Activated B cell treated with CpG ODN at 0.5 μM for 24 hours (primary cell): ENCODE measurements around the gene SLAMF6. TPM values are rescaled to one million over a fixed set of nuclear protein-coding genes. Genes with fewer than 3 reads are reported as not detected.

Source experiments
- ATAC-seq: fragments of 200-7000 bp; cut with Tn5 transposase; one replicate; pipeline ENCODE4 v1.10.0; 2021; ENCODE audit warnings: low read depth, mild to moderate bottlenecking, moderate library complexity
- CTCF ChIA-PET: fragments of 350-600 bp; sonication (Branson Sonifier 250); formaldehyde crosslinking; loops from one replicate; lab custom pipeline; 2021; ENCODE audit warnings: antibody characterized with exemption; lab: Charles Lee
- POLR2A ChIA-PET: fragments of 350-600 bp; sonication (Branson Sonifier 250); formaldehyde crosslinking; loops from one replicate; lab custom pipeline; 2021; ENCODE audit warnings: antibody characterized with exemption; lab: Charles Lee
- DNase-seq: peaks from one replicate; pipeline ENCODE4 v3.0.0; 2022
- H3K27ac Mint-ChIP-seq: one replicate; pipeline ENCODE4 v1.8.0; 2020; ENCODE audit warnings: mixed read lengths
- H3K27me3 Mint-ChIP-seq: one replicate; pipeline ENCODE4 v1.8.0; 2021; ENCODE audit warnings: mixed read lengths
- H3K36me3 Mint-ChIP-seq: one replicate; pipeline ENCODE4 v1.8.0; 2021; ENCODE audit warnings: low read depth, mixed read lengths
- H3K4me1 Mint-ChIP-seq: one replicate; pipeline ENCODE4 v1.8.0; 2021; ENCODE audit warnings: mixed read lengths
- H3K4me3 Mint-ChIP-seq: one replicate; pipeline ENCODE4 v1.8.0; 2020; ENCODE audit warnings: mild to moderate bottlenecking, mixed read lengths
- H3K9me3 Mint-ChIP-seq: one replicate; pipeline ENCODE4 v1.8.0; 2020; ENCODE audit warnings: mixed read lengths
- CTCF ChIP-seq: fragments of 200-600 bp; IDR thresholded peaks from one replicate; pipeline ENCODE4 v1.8.0; 2022; ENCODE audit warnings: antibody characterized with exemption, mild to moderate bottlenecking
- intact Hi-C: fragments of 100-400 bp; cut with micrococcal nuclease; formaldehyde crosslinking; loops from one replicate; pipeline ENCODE4 v1.15.1; 2024
- total RNA-seq: library from RNA; stranded (reverse); gene quantifications from 2 replicates; pipeline ENCODE4 v1.2.3, GENCODE V29; 2022

The SLAMF6 gene
- total RNA-seq, 1 donor from 2014 or later = 31.2 TPM

GRCh38 chr1:160548960-160549664 lies 26.1 kb upstream of the SLAMF6 start:
- no peak for TF ChIP-seq CTCF
- H3K36me3 Mint-ChIP-seq = peaks cover 70% of the 10 kb centered on the region

GRCh38 chr1:160548183-160548582 lies 25.1 kb upstream of the SLAMF6 start:
- ChIA-PET POLR2A (interaction anchor here (0.7 to 7.7 kb wide), 11 partner anchors 8 to 286 kb away, joined by 3 to 56 read pairs (median 6); partner anchors contain the start of genes CD84, DCAF8 and SLAMF6), CTCF (interaction anchor here (1.0 to 7.8 kb wide), 4 partner anchors 31 to 172 kb away, joined by 3 to 52 read pairs (median 10); partner anchors contain the start of gene CD84)
- Mint-ChIP-seq H3K36me3 (peaks cover 63% of the 10 kb centered on the region), H3K4me1 (peaks cover 94% of the 10 kb centered on the region), H3K4me3 (peak overlapping the region; percentile 69), H3K9me3 (no peaks in the 10 kb centered on the region), H3K27ac (peak overlapping the region; percentile 90), H3K27me3 (no peaks in the 10 kb centered on the region)
- no peak for TF ChIP-seq CTCF
- DNase-seq (no peak), ATAC-seq (peak; percentile 58)
- intact Hi-C loops = loop anchor here (2.0 kb wide), 2 partner anchors 17 to 59 kb away; no protein-coding TSS in a partner anchor

More at GRCh38 chr1:160548960-160549664, 26.1 kb upstream of the SLAMF6 start:
- peak overlapping the region; percentile 61 for H3K4me3 Mint-ChIP-seq
- H3K27me3 Mint-ChIP-seq = no peaks in the 10 kb centered on the region
- peaks cover 95% of the 10 kb centered on the region for H3K4me1 Mint-ChIP-seq
- POLR2A ChIA-PET = interaction anchor here (0.5 to 7.7 kb wide), 21 partner anchors 9 to 345 kb away, joined by 3 to 56 read pairs (median 4); partner anchors contain the start of genes CD84 and SLAMF6
- intact Hi-C loops = loop anchor here (1.0 to 2.0 kb wide), 4 partner anchors 9 to 60 kb away; no protein-coding TSS in a partner anchor
- no peaks in the 10 kb centered on the region for H3K9me3 Mint-ChIP-seq
- CTCF ChIA-PET = interaction anchor here (0.7 to 7.8 kb wide), 9 partner anchors 9 to 120 kb away, joined by 3 to 52 read pairs (median 4); partner anchors contain the start of gene SLAMF6
- DNase-seq = no peak
- ATAC-seq = peak; percentile 71
- peak overlapping the region; percentile 90 for H3K27ac Mint-ChIP-seq

GRCh38 chr1:160547422-160547821 lies 24.4 kb upstream of the SLAMF6 start:
- DNase-seq = no peak
- POLR2A ChIA-PET = interaction anchor here (1.0 to 7.7 kb wide), 8 partner anchors 7 to 115 kb away, joined by 3 to 56 read pairs (median 16); partner anchors contain the start of genes CD84 and SLAMF6
- peak overlapping the region; percentile 32 for H3K4me3 Mint-ChIP-seq
- no peaks in the 10 kb centered on the region for H3K9me3 Mint-ChIP-seq
- TF ChIP-seq CTCF = no peak
- peaks cover 89% of the 10 kb centered on the region for H3K4me1 Mint-ChIP-seq
- peaks cover 55% of the 10 kb centered on the region for H3K36me3 Mint-ChIP-seq
- H3K27ac Mint-ChIP-seq = peak overlapping the region; percentile 90
- CTCF ChIA-PET = interaction anchor here (1.0 to 7.8 kb wide), 3 partner anchors 31 to 172 kb away, joined by 3 to 52 read pairs (median 4); partner anchors contain the start of gene CD84
- no peaks in the 10 kb centered on the region for H3K27me3 Mint-ChIP-seq
- intact Hi-C loops = no loop called here
- ATAC-seq = no peak

GRCh38 chr1:160546942-160547341 lies 23.9 kb upstream of the SLAMF6 start:
- Mint-ChIP-seq H3K36me3 (peaks cover 50% of the 10 kb centered on the region), H3K4me3 (peak overlapping the region; percentile 32), H3K27me3 (no peaks in the 10 kb centered on the region), H3K4me1 (peaks cover 88% of the 10 kb centered on the region), H3K9me3 (no peaks in the 10 kb centered on the region), H3K27ac (peak overlapping the region; percentile 90)
- ATAC-seq = no peak
- no peak for TF ChIP-seq CTCF
- ChIA-PET CTCF (interaction anchor here (0.6 to 7.8 kb wide), 6 partner anchors 15 to 118 kb away, joined by 3 to 52 read pairs (median 4); partner anchors contain the start of gene CD84), POLR2A (interaction anchor here (0.9 to 7.7 kb wide), 6 partner anchors 9 to 94 kb away, joined by 3 to 56 read pairs (median 5); partner anchors contain the start of gene CD84)
- no peak for DNase-seq
- intact Hi-C loops = no loop called here
